ENCODE results near the gene ZNF597.

- no peak for TF ChIP-seq CTCF (IDR thresholded peaks at IDR 0.05; ENCODE audit: low read length)
- no peak for TF ChIP-seq EZH2 (optimal IDR thresholded peaks at IDR 0.05; ENCODE audit: low read depth, low read length)
Measured at GRCh38 chr16:3479654-3480216, 36.4 kb upstream of the ZNF597 start.
